GM13976 (cell line): Measurements from ENCODE around the gene SUSD3.
"Not testable (repeated sequence)": the region's sequence is repeated elsewhere in the genome, so short reads cannot be mapped to it uniquely, and the experiment has no call there.

Source experiments
- DNase-seq: peaks from one replicate; pipeline ENCODE4 v3.0.0; 2012; ENCODE audit warnings: low spot score
- in situ Hi-C: fragments of 300-500 bp; cut with MboI; formaldehyde crosslinking; loops from one replicate; pipeline ENCODE4 v1.12.0; 2022; ENCODE audit warnings: low sequenced_read_pairs, mixed read lengths, inconsistent platforms; ENCODE audit not compliant: unreplicated experiment
- TF ChIP-seq, protein P1 (sequence below): IDR thresholded peaks from 2 replicates; pipeline ENCODE4 v1.5.1; 2012; ENCODE audit warnings: borderline replicate concordance, mild to moderate bottlenecking; ENCODE audit not compliant: insufficient read depth; ENCODE audit errors: extremely low read depth, missing control alignments, control extremely low read depth

SUSD3 gene

GRCh38 chr9:93100276-93100636, 41.8 kb downstream of the SUSD3 start:
- no peak for DNase-seq
- TF ChIP-seq, protein P1, sequence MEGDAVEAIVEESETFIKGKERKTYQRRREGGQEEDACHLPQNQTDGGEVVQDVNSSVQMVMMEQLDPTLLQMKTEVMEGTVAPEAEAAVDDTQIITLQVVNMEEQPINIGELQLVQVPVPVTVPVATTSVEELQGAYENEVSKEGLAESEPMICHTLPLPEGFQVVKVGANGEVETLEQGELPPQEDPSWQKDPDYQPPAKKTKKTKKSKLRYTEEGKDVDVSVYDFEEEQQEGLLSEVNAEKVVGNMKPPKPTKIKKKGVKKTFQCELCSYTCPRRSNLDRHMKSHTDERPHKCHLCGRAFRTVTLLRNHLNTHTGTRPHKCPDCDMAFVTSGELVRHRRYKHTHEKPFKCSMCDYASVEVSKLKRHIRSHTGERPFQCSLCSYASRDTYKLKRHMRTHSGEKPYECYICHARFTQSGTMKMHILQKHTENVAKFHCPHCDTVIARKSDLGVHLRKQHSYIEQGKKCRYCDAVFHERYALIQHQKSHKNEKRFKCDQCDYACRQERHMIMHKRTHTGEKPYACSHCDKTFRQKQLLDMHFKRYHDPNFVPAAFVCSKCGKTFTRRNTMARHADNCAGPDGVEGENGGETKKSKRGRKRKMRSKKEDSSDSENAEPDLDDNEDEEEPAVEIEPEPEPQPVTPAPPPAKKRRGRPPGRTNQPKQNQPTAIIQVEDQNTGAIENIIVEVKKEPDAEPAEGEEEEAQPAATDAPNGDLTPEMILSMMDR: no peak
- in situ Hi-C loops: no loop called here

GRCh38 chr9:93101086-93101485, 42.6 kb downstream of the SUSD3 start:
- in situ Hi-C loops, DNase-seq: not testable (repeated sequence)

- in situ Hi-C loops: no loop called here
- TF ChIP-seq, protein P1: no peak
- DNase-seq: no peak
Measured at GRCh38 chr9:93105620-93106019, 47.1 kb downstream of the SUSD3 start.

DNA sequence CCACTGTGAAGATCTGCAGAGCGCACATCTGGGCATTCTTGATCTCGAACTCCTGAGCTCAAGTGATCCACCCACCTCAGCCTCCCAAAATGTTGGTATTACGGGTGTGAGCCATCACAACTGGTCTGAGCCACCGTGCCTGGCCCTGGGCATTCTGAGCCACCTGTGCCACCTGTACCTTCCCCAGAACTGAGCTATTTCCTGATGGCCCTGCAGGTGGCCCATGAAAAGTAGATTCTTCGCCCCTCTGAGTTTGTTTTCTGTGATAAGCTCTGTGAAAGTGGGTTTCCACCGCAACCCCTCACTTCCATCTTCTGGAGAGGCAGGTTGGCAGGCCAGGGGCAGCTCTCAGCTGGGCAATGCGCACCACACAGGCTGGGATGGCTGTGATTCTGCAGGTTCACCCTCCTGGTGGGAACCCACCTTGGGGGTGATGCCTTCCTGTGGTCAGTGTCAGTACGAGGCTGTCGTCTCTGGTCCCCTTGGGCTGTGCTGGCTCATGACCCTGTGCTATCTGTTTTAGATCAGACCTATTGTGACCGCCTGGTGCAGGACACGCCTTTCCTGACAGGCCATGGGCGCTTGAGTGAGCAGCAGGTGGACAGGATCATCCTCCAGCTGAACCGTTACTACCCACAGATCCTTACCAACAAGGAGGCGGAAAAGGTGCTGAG, 48.8 kb downstream of the SUSD3 start:
- TF ChIP-seq, protein P1: no peak
- in situ Hi-C loops: no loop called here

DNA sequence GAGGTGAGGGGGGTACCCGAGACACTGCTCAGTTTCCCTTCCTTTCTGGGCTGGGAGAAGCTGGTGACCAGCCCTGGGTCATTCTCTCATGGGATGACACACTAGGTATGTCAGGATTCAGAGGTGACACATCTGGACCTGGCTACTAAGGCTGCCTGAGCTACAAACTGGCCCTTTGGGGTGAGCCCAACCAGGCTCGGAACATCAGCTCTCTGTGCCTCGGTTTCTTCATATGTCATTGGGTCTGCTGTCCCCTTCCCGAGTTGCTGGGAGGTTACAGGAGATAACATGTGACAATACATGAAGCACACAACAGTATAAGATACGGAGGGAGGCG, 49.3 kb downstream of the SUSD3 start:
- DNase-seq: no peak
- in situ Hi-C loops: no loop called here
- TF ChIP-seq, protein P1: no peak

More for the DNA sequence above, 48.8 kb downstream of the SUSD3 start:
- no peak for DNase-seq

GRCh38 chr9:93108291-93109041, 50.0 kb downstream of the SUSD3 start:
- DNase-seq: no peak
- in situ Hi-C loops: no loop called here
- TF ChIP-seq, protein P1: no peak

GRCh38 chr9:93110311-93110855, 51.9 kb downstream of the SUSD3 start:
- TF ChIP-seq, protein P1: no peak
- no peak for DNase-seq
- in situ Hi-C loops: no loop called here
